ENCODE data around the gene NECTIN4. TPM values are rescaled to one million over a fixed set of nuclear protein-coding genes. Genes with fewer than 3 reads are reported as not detected.

NECTIN4 gene
- total and polyA plus RNA-seq, 2 of the 8 experiments (the other 6 are each of a cell fraction or from before 2014, with no cell fraction given): 0.19 to 0.71 TPM

DNA sequence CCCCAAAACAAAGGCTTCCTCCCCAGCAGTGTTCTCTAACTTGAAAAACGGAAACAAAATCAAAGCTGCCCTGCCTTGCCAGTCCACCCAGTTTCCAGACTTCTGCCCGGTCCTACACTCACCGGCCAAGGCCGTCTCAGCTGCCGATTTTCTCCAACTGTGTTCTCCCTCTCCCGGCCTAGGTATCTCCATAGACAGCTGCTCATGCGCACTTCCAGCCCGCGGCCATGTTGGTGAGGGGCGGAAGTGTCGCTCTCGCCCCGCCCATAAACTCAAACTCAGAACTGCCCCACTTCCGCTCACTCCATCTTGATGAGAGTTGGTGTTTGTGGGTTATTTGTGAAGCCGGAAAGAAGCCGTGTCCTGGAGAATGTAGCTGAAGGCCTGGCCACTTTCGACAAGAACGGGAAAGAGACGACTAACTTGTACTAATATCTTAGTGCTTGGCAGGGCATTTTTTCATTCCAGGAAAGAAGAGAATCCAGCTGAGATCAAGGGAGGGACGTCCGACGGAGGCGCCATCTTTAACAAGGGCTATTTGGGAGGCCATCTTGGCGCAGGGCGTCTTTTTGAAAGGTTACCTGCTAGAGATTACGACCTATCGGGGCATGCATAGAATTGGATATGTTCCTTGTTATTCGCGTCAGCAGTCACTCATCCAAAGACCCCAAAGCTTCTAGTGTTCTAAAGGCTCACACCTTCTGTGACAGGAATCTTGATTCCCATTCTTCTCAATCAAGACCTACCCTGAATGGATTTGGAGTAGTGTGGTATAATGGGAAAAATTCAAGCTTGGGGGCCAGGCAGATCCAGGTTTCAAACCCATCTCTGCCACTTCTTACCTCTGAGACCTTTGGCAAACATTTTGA, 43.4 kb downstream of the NECTIN4 start, which contains the start of gene USF1 (continued):
- TF ChIP-seq, protein P1, sequence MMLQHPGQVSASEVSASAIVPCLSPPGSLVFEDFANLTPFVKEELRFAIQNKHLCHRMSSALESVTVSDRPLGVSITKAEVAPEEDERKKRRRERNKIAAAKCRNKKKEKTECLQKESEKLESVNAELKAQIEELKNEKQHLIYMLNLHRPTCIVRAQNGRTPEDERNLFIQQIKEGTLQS (IDR thresholded peaks at IDR 0.05; ENCODE audit: insufficient read depth, low read depth, low read length): no peak
